Astrocyte (in vitro differentiated cells and primary cell): ENCODE measurements around the gene CPNE7. TPM values are rescaled to one million over a fixed set of nuclear protein-coding genes. Genes with fewer than 3 reads are reported as not detected.

ENCODE experiments used
- DNase-seq: peaks from one replicate; pipeline ENCODE4 v3.0.0-alpha.2; 2010; ENCODE audit warnings: low read depth
- FAIRE-seq: peaks from 2 replicates; lab custom pipeline; 2011; peaks lifted over from hg19 to GRCh38; lab: Jason Lieb, UNC
- H2AFZ ChIP-seq: 2 replicates; pipeline ENCODE4 v1.6.0; 2012; ENCODE audit warnings: low read depth, low read length, inconsistent platforms
- H3K27ac ChIP-seq: 2 replicates; pipeline ENCODE4 v1.5.1; 2011; ENCODE audit warnings: low read depth, low read length, inconsistent platforms
- H3K27me3 ChIP-seq: 2 replicates; pipeline ENCODE4 v1.6.0; 2011; ENCODE audit warnings: low read length, inconsistent platforms; ENCODE audit not compliant: insufficient read depth
- H3K36me3 ChIP-seq: 2 replicates; pipeline ENCODE4 v1.5.1; 2011; ENCODE audit warnings: low read length, inconsistent platforms; ENCODE audit not compliant: insufficient read depth
- H3K4me1 ChIP-seq: 2 replicates; pipeline ENCODE4 v1.5.1; 2011; ENCODE audit warnings: low read length, inconsistent platforms; ENCODE audit not compliant: insufficient read depth
- H3K4me2 ChIP-seq: 2 replicates; pipeline ENCODE4 v1.6.0; 2012; ENCODE audit warnings: low read length, inconsistent platforms
- H3K4me3 ChIP-seq: 2 replicates; pipeline ENCODE4 v1.5.1; 2011; ENCODE audit warnings: low read depth, mild to moderate bottlenecking, low read length, inconsistent platforms; ENCODE audit not compliant: insufficient read depth
- H3K79me2 ChIP-seq: 2 replicates; pipeline ENCODE4 v1.6.0; 2012; ENCODE audit warnings: mild to moderate bottlenecking, low read length, inconsistent platforms; ENCODE audit not compliant: insufficient read depth
- H3K9ac ChIP-seq: 2 replicates; pipeline ENCODE4 v1.6.0; 2012; ENCODE audit warnings: mild to moderate bottlenecking, low read length, inconsistent platforms
- H3K9me3 ChIP-seq: 2 replicates; pipeline ENCODE4 v1.5.1; 2012; ENCODE audit warnings: low read depth, mild to moderate bottlenecking, low read length, inconsistent platforms; ENCODE audit not compliant: insufficient read depth
- H4K20me1 ChIP-seq: 2 replicates; pipeline ENCODE4 v1.6.0; 2012; ENCODE audit warnings: low read length, inconsistent platforms; ENCODE audit not compliant: insufficient read depth
- H3K27ac Mint-ChIP-seq: one replicate; pipeline ENCODE4 v1.8.0; 2021; ENCODE audit warnings: mild to moderate bottlenecking, mixed read lengths; ENCODE audit not compliant: unreplicated experiment
- H3K27me3 Mint-ChIP-seq: one replicate; pipeline ENCODE4 v1.8.0; 2021; ENCODE audit warnings: low read depth, mixed read lengths; ENCODE audit not compliant: unreplicated experiment
- H3K36me3 Mint-ChIP-seq: one replicate; pipeline ENCODE4 v1.8.0; 2021; ENCODE audit warnings: low read depth, mixed read lengths; ENCODE audit not compliant: unreplicated experiment
- H3K4me1 Mint-ChIP-seq: one replicate; pipeline ENCODE4 v1.8.0; 2021; ENCODE audit warnings: low read depth, mixed read lengths; ENCODE audit not compliant: unreplicated experiment
- H3K4me3 Mint-ChIP-seq: one replicate; pipeline ENCODE4 v1.8.0; 2021; ENCODE audit warnings: mild to moderate bottlenecking, moderate library complexity, mixed read lengths; ENCODE audit not compliant: unreplicated experiment
- H3K9me3 Mint-ChIP-seq: one replicate; pipeline ENCODE4 v1.8.0; 2021; ENCODE audit warnings: mild to moderate bottlenecking, mixed read lengths; ENCODE audit not compliant: unreplicated experiment
- CTCF ChIP-seq: IDR thresholded peaks from 2 replicates; pipeline ENCODE4 v1.5.1; 2011; ENCODE audit warnings: low read depth, mild to moderate bottlenecking, inconsistent platforms, low read length, moderate library complexity; ENCODE audit not compliant: insufficient read depth
- EZH2 ChIP-seq: IDR thresholded peaks from 2 replicates; pipeline ENCODE4 v1.6.1; 2012; ENCODE audit warnings: mild to moderate bottlenecking, low read length, inconsistent platforms; ENCODE audit not compliant: insufficient read depth
- total RNA-seq: library from RNA; stranded (reverse); gene quantifications from 2 replicates; pipeline ENCODE4 v1.2.1, GENCODE V29; 2021

Gene CPNE7
- total RNA-seq, 1 donor from 2014 or later, result 7.5 TPM

GRCh38 chr16:89555780-89556179 is 19.8 kb upstream of the CPNE7 start:
- Histone ChIP-seq H3K79me2 (peaks cover 3% of the 10 kb centered on the region), H3K36me3 (peaks cover 11% of the 10 kb centered on the region), H4K20me1 (peaks cover 7% of the 10 kb centered on the region), H3K4me3 (no peak overlapping the region), H3K9ac (no peak overlapping the region), H3K27ac (no peak overlapping the region), H3K4me1 (peaks cover 20% of the 10 kb centered on the region), H3K27me3 (no peaks in the 10 kb centered on the region), H3K4me2 (no peak overlapping the region), H2AFZ (no peak overlapping the region), H3K9me3 (no peaks in the 10 kb centered on the region)
- TF ChIP-seq CTCF (no peak), EZH2 (no peak)
- no peak for FAIRE-seq
- peaks cover 8% of the 10 kb centered on the region for H3K4me1 Mint-ChIP-seq
- H3K36me3 Mint-ChIP-seq, result peaks cover 34% of the 10 kb centered on the region
- no peak overlapping the region for H3K4me3 Mint-ChIP-seq
- H3K9me3 Mint-ChIP-seq, result no peaks in the 10 kb centered on the region
- H3K27me3 Mint-ChIP-seq, result no peaks in the 10 kb centered on the region
- H3K27ac Mint-ChIP-seq, result no peak overlapping the region
- no peak for DNase-seq

- H2AFZ ChIP-seq, result no peak overlapping the region
- peak overlapping the region; percentile 19 for H3K27ac ChIP-seq
- FAIRE-seq (no peak), DNase-seq (peak; percentile 42)
- peaks cover 24% of the 10 kb centered on the region for H3K4me1 ChIP-seq
- H3K4me3 Mint-ChIP-seq, result peak overlapping the region; percentile 76
- H3K9me3 ChIP-seq, result no peaks in the 10 kb centered on the region
- peaks cover 12% of the 10 kb centered on the region for H3K36me3 ChIP-seq
- peaks cover 32% of the 10 kb centered on the region for H3K36me3 Mint-ChIP-seq
- H4K20me1 ChIP-seq, result peaks cover 19% of the 10 kb centered on the region
- no peaks in the 10 kb centered on the region for H3K9me3 Mint-ChIP-seq
- H3K27ac Mint-ChIP-seq, result peak overlapping the region; percentile 47
- H3K4me1 Mint-ChIP-seq, result peaks cover 8% of the 10 kb centered on the region
- H3K9ac ChIP-seq, result peak overlapping the region; percentile 44
- H3K4me2 ChIP-seq, result peak overlapping the region; percentile 23
- TF ChIP-seq EZH2 (no peak), CTCF (peak; percentile 89)
- peaks cover 16% of the 10 kb centered on the region for H3K79me2 ChIP-seq
- H3K27me3 ChIP-seq, result no peaks in the 10 kb centered on the region
- H3K4me3 ChIP-seq, result no peak overlapping the region
- no peaks in the 10 kb centered on the region for H3K27me3 Mint-ChIP-seq
Observed at GRCh38 chr16:89556750-89557689, 18.5 kb upstream of the CPNE7 start.
